Stimulated activated CD4-positive, alpha-beta T cell treated with anti-CD3 and anti-CD28 coated beads, Interleukin-15, amount 100 ng/mL, for 48 hours (primary cell): ENCODE results near the gene MAN2B2.
"Not testable (repeated sequence)": the region's sequence is repeated elsewhere in the genome, so short reads cannot be mapped to it uniquely, and the experiment has no call there.

Experiments used
- DNase-seq, 2 donors: peaks; one replicate each; pipeline ENCODE4 v3.0.0-alpha.2; 2020; ENCODE audit warnings: low read depth in 2 of 2

Gene MAN2B2

DNA sequence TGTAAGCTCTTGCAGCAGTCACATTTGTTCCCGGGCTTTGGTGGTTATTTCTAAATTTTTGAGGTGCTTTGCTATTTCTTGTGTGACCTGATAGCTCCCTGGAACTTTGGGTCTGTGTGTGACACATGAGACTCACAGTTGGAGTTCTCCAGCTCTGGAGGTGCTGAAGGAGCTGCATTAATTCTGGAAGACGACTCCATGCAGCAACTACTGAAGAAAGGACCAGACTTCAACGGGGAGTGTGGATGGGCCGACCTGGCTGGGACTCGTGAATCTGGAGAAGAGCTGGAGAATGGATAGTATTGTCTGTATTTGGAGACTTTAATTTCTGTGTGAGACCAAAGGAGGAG lies 67.0 kb downstream of the MAN2B2 start:
- DNase-seq: no peak

DNA sequence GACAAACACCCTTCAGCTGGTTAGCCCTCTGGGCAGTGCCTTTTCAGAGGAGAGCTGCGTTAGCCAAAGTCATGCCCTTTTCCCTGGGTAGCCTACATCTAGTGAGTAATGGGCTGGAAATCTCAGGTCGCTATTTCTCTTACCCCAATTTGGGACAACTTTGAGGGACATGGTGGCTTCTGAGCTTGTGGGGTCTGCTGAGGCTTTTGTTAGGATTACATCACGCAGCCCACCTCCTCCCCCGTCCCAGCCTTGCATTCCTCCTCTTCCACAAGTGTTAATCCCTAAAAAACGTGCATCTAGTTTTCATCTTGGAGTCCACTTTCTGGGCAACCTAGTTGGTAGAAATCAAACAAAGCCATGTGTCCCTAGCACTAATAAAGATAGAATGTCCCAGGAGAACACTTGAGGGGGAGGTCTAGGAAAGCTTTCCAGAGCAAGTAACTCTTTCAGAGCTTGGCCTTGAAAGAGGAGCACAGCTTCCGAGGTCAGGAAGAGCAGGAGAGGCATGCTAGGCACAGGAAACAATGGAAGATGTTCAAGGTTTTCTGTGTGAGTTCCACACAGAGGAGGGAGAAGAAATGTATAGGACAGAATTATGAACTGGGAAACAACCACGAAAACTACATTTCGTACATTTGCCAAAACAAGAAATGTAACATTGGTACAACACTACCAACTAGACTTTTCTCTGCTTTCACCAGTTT lies 68.3 kb downstream of the MAN2B2 start:
- no peak for DNase-seq

DNA sequence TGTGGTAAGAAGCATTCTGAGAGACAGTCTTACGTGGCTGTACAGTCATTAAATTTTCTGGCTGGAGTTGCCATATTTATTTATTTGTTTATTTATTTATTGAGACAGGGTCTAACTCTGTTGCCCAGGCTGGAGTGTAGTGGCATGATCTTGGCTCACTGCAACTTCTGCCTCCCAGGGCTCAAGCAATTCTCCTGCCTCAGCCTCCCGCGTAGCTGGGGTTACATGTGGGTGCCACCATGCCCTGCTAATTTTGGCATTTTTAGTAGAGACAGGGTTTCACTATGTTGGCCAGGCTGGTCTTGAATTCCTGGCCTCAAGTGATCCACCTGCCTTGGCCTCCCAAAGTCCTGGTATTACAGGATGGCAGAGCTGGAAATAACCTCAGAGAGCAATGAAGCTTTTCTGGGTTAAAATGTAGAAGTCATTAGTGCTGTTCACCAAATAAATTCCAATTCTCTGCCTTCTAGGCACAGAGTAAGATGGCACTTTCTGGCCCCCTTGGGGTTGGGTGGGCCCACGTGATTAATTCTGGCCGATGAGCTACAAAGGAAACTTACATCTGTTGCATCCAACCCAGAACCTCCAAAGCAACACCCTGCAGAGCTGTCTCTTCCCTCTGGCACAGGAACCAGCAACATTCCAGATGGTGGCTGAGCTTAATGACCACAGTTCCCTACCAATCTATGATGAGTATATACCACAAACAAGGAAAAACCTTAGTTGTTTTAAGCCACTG lies 70.0 kb downstream of the MAN2B2 start:
- no peak for DNase-seq

- DNase-seq: no peak
Observed at GRCh38 chr4:6647169-6647568, 72.2 kb downstream of the MAN2B2 start.

DNA sequence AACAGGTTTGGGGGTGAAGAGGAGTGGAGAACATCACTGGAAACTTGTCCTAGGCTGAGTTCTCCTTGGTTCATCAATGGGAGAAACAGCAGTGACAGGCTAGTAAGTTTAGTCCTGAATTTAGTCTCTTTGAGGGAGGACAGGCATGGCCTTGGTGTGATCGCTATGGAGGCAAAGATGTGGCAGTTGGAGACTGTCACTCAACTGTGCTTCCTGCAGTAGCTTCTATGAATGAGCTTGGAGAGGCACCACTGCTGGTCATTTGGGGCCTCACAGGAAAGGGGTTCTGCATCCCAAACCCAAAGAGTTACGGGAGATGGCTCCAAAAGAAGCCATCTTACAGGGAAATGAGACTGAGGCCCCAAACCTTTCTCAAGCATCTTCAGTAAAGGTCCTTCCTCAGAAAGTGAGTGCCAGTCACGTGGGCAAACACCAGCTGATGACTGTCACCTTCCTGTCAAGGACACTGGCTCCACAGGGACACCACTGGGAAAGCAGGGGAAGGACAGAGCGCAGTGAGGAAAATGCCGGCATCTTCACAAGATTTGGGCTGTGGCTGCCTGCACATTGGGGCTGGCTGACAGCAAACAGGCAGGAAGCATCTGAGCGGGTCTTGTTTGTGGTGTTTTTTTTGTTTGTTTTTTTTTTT lies 72.7 kb downstream of the MAN2B2 start:
- no peak for DNase-seq

DNA sequence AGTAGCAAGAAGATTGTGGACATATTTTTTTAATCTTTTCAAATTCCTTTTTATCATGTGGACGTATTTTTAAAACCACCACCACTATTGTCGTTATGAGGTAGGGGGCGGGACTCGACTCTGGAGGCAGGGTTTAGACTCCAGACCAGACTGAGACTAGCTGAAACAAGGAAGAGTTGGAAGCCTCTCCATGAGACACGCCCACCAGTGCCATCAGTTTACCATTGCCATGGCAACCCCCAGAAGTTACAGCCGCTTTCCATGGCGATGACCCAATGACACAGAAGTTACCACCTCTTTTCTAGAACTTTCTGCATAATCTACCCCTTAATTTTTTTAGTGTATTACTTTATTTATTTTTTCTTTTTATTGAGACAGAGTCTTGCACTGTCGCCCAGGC lies 74.2 kb downstream of the MAN2B2 start:
- no peak for DNase-seq

- not testable (repeated sequence) for DNase-seq
Observed at GRCh38 chr4:6654211-6654610, 79.2 kb downstream of the MAN2B2 start.

DNA sequence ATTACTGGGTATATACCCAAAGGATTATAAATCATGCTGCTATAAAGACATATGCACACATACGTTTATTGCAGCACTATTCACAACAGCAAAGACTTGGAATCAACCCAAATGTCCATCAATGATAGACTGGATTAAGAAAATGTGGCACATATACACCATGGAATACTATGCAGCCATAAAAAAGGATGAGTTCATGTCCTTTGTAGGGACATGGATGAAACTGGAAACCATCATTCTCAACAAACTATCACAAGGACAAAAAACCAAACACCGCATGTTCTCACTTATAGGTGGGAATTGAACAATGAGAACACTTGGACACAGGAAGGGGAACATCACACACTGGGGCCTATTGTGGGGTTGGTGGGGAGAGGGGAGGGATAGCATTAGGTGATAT lies 80.3 kb downstream of the MAN2B2 start:
- not testable (repeated sequence) for DNase-seq

GRCh38 chr4:6655924-6656323 lies 80.9 kb downstream of the MAN2B2 start:
- no peak for DNase-seq

GRCh38 chr4:6657242-6658208 lies 82.5 kb downstream of the MAN2B2 start:
- no peak for DNase-seq

GRCh38 chr4:6658209-6658595 lies 83.2 kb downstream of the MAN2B2 start:
- DNase-seq: no peak

DNA sequence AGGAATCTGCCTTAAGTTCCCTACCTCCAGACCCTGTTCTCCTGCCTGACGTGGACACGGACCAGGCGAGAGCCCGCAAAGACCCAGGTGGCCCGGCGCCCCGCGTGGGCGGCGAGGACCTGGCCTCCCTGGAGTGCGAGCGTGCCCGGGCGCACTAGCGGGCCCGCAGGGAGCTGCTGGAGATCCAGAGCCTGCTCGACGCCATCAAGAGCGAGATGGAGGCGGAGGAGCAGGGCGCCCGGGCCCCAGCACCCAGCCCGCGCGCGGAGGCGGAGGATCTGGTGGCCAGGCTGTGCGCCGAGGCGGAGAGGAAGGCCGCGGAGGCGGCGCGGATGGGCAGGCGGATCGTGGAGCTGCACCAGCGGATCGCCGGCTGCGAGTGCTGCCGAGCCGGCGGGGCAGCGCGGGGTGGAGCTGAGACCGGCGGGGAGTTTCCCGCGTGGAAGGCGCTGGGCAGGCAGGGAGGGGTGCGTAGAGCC lies 83.6 kb downstream of the MAN2B2 start:
- DNase-seq: peak in 1 of 2 donors; percentile 16

DNA sequence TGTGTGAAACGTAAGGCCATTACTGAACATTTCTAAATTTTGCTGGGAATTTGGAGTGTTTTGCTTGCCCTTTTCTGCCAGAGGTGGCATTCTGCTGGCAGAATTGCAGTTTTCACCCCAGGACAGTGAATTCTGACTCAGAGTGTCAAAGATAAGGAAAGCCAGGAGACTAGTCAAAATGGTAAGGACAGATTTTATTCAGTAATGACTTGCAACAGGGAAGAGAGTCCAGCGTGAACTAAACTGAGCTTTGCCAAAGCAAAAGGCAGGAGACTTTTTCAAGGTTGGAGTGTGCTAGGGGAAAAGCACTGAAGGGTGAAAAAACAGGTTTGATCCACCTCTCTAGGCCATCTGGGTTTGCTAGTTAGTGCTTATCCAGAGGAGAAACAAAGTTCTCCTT lies 84.9 kb downstream of the MAN2B2 start:
- DNase-seq: no peak

GRCh38 chr4:6660430-6660829 lies 85.4 kb downstream of the MAN2B2 start:
- DNase-seq: no peak

DNA sequence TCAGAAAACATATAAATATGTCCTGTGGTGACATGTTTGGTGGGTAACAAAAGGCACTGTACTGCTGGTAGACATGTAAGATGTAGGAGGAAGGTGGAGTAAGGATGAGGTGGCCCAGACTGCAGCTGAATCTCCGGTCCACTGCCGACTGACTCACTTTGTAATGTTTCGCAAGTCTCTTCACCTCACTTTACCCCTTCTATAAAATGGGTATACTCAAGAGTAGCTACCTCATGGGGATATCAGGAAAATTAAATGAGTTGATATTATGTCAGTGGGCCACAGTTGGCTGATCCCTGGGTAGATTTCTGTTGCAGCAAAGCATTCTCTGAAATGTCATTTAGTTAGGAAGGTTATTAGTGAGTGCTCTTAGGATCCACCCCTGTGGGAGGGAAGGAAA lies 87.6 kb downstream of the MAN2B2 start:
- DNase-seq: no peak

- DNase-seq: no peak
Observed at GRCh38 chr4:6663596-6664393, 88.8 kb downstream of the MAN2B2 start.

GRCh38 chr4:6665320-6665654 lies 90.3 kb downstream of the MAN2B2 start:
- no peak for DNase-seq

DNA sequence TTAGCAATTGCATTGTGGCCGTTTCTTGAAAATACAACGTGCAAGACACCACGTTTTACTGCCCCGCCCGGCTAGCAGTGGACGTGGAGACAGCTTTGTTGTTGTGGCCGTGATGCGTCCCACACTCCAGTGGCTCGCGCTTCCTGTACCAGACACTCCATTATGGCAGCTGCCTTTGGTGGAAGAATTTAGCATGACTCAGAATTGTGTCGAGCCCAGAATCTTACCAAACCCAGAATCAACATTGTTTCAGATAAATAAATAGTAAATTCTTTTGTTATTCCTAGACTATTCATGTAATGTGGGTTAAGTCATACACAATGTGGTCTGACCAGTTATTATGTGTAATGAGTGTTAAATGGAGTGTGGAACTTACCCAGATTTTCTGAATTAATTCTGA lies 93.4 kb downstream of the MAN2B2 start:
- no peak for DNase-seq

- no peak for DNase-seq
Observed at GRCh38 chr4:6671648-6672047, 96.7 kb downstream of the MAN2B2 start.

DNA sequence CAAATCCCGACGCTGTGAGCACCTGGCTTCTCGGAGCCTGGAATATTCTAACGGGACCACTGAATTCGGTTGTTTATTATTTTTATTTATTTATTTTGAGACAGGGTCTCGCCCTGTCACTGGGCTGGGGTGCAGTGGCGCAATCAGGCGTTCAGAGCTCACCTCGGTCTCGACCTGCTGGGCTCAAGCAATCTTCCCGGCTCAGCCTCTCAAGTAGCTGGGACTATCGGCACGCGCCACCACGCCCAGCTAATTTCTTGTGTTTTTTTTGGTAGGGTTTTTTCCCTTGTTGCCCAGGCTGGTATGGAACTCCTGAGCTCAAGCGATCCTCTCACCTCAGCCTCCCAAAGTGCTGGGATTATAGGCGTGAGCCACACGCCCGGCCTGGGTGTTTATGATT lies 97.1 kb downstream of the MAN2B2 start:
- DNase-seq: no peak

DNA sequence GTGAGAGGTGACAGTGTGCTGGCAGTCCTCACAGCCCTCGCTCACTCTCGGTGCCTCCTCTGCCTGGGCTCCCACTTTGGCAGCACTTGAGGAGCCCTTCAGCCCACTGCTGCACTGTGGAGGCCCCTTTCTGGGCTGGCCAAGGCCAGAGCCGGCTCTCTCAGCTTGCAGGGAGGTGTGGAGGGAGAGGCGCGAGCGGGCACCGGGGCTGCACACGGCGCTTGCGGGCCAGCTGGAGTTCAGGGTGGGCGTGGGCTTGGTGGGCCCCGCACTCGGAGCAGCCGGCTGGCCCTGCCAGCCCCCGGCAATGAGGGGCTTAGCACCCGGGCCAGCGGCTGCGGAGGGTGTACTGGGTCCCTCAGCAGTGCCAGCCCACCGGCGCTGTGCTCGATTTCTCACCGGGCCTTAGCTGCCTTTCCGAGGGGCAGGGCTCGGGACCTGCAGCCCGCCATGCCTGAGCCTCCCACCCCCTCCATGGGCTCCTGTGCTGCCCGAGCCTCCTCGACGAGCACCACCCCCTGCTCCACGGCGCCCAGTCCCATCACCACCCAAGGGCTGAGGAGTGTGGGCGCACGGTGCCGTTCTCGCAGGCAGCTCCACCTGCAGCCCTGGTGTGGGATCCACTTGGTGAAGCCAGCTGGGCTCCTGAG lies 97.7 kb downstream of the MAN2B2 start:
- DNase-seq: not testable (repeated sequence)
